Omental fat pad (tissue), 4 donors: ENCODE results near the gene HSD17B14. TPM values are rescaled to one million over a fixed set of nuclear protein-coding genes. Genes with fewer than 3 reads are reported as not detected.
"Not testable (repeated sequence)": the region's sequence is repeated elsewhere in the genome, so short reads cannot be mapped to it uniquely, and the experiment has no call there.

ENCODE experiments used
- ATAC-seq: fragments of 150-250 bp; one replicate; pipeline ENCODE4 v1.9.1; 2016; ENCODE audit warnings: mild to moderate bottlenecking, moderate library complexity; ENCODE audit not compliant: low FRiP score
- DNase-seq: peaks from one replicate; pipeline ENCODE4 v3.0.0-alpha.2; 2019; ENCODE audit warnings: low spot score
- small RNA-seq: library from RNA; depleted of rRNA; stranded (forward); fragments of <200 nt; gene quantifications from one replicate; pipeline ENCODE3, GENCODE V24; 2016
- total RNA-seq, 4 donors: library from RNA; depleted of rRNA; stranded (reverse); fragments of >200 nt; gene quantifications; one replicate each; pipeline ENCODE4 v1.1.0, GENCODE V29; 2016
- TF ChIP-seq, protein P1 (sequence below), 3 donors: fragments of 450-650 bp; IDR thresholded peaks; one replicate each; pipeline ENCODE4 v1.5.1; 2016 to 2017; ENCODE audit warnings: antibody characterized with exemption in 3 of 3, mild to moderate bottlenecking in 3 of 3, moderate library complexity in 2 of 3

HSD17B14 gene
- total RNA-seq, 4 donors from 2014 or later = 11.0 to 19.3 (median 13.0) TPM

DNA sequence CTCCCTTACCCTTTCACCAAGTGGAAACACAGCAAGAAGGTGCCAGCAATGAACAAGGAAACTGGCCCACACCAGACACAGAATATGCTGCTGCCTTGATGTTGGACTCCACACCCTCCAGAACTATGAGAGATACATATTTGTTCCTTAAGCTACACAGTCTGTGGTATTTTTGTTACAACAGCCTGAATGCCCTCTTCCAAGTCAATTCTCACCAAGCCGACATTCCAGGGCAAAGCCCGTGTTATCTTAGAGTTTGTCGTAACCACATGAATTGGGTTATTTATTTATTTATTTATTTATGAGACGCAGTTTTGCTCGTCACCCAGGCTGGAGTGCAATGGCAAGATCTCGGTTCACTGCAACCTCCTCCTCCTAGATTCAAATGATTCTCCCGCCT, 66.0 kb downstream of the HSD17B14 start:
- TF ChIP-seq, protein P1, sequence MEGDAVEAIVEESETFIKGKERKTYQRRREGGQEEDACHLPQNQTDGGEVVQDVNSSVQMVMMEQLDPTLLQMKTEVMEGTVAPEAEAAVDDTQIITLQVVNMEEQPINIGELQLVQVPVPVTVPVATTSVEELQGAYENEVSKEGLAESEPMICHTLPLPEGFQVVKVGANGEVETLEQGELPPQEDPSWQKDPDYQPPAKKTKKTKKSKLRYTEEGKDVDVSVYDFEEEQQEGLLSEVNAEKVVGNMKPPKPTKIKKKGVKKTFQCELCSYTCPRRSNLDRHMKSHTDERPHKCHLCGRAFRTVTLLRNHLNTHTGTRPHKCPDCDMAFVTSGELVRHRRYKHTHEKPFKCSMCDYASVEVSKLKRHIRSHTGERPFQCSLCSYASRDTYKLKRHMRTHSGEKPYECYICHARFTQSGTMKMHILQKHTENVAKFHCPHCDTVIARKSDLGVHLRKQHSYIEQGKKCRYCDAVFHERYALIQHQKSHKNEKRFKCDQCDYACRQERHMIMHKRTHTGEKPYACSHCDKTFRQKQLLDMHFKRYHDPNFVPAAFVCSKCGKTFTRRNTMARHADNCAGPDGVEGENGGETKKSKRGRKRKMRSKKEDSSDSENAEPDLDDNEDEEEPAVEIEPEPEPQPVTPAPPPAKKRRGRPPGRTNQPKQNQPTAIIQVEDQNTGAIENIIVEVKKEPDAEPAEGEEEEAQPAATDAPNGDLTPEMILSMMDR (IDR thresholded peaks at IDR 0.05) = no peak
- DNase-seq (no peak), ATAC-seq (no peak)

DNA sequence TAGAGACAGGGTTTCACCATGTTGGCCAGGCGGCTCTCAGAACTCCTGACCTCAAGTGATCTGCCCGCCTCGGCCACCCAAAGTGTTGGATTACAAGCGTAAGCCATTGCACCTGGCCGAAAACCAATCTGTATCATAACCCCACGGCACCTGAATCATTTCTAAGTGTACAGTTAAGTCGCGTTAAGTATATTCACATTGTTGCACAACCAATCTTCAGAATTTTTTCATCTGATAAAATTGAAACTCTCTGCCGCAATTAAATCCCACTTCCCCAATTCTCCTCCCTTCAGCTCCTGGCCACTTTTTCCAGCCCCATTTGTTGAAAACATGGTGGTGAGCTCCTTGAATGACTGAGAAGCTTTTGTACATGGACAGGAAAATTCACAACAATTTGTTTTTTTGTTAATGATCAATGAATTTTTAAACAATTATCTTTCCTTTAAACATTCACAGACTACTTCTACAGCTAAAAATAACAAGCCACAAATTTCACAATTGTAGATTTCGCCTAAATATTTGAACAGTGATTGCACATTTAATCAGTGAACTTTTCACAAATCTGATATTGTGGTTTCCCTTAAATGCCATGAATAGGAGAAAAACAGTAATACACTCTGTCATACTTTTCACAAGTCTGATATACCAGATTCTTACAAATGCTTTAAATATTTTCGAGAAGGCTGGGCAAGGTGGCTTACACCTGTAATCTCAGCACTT, 67.1 kb downstream of the HSD17B14 start:
- ATAC-seq = no peak
- TF ChIP-seq, protein P1 (IDR thresholded peaks at IDR 0.05) = no peak
- DNase-seq = no peak

DNA sequence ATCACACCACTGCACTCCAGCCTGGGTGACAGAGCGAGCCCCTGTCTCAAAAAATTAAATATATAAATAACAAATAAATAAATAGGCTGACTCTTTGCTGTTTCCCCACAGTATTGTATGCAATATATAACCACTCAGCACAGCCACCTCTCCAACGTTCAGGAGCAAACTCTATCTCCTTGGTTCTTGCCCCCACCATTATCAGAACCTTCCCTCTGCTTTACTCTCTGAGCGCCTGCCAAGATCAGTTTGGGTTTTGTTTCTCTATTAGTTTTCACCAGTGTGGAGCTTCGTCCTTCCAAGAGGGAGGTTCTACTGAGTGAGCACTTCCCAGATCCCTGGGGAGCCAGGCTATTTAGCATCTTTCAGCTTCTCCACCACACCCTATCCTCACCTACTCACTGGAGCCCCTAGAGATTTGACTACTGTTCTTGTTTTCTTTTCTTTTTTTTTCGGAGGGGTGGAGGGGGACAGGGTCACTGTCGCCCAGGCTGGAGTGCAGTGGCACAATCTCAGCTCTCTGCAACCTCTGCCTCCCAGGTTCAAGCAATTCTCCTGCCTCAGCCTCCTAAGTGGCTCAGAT, 68.0 kb downstream of the HSD17B14 start:
- not testable (repeated sequence) for ATAC-seq, DNase-seq

DNA sequence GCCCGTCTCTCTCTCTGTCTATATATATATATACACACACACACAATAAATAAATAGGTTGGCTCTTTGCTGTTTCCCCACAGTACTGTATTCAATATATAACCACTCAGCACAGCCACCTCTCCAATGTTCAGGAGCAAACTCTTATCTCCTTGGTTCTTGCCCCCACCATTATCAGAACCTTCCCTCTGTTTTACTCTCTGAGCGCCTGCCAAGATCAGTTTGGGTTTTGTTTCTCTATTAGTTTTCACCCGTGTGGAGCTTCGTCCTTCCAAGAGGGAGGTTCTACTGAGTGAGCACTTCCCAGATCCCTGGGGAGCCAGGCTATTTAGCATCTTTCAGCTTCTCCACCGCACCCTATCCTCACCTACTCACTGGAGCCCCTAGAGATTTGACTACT, 70.5 kb downstream of the HSD17B14 start:
- not testable (repeated sequence) for DNase-seq, ATAC-seq

Small RNA genes within 50 kb of the gene (small RNA-seq; reads per million reads assigned to genes)
- not detected for gene RNU6-317P

Other genes starting within 250 kb of the HSD17B14 start
- gene SPACA4, start 229.7 kb downstream of the HSD17B14 start, total RNA-seq = not detected
- gene FAM83E, start 221.4 kb downstream of the HSD17B14 start, total RNA-seq = 1 to 10 TPM in 1 of 4 donors, under 1 TPM in 1, not detected in 2; 0.47 to 1.3 TPM
- gene RPL18, start 217.3 kb downstream of the HSD17B14 start, total RNA-seq = 1,000 to 10,000 TPM; 1,539 to 2,303 (median 1,904) TPM
- 10 to 100 TPM in 2 of 4 donors, 1 to 10 TPM in 2; 6.0 to 16.2 (median 9.5) TPM for gene SPHK2, start 217.0 kb downstream of the HSD17B14 start, total RNA-seq
- gene DBP, start 199.1 kb downstream of the HSD17B14 start, total RNA-seq = 10 to 100 TPM in 1 of 4 donors, 1 to 10 TPM in 3; 2.6 to 12.6 (median 5.2) TPM
- 10 to 100 TPM in 1 of 4 donors, 1 to 10 TPM in 3; 1.9 to 12.7 (median 5.7) TPM for gene CA11, start 190.3 kb downstream of the HSD17B14 start, total RNA-seq
- gene NTN5, start 163.5 kb downstream of the HSD17B14 start, total RNA-seq = under 1 TPM in 1 of 4 donors, not detected in 3; 0.47 TPM
- under 1 TPM in 2 of 4 donors, not detected in 2; 0.24 to 0.28 TPM for gene FUT2, start 140.5 kb downstream of the HSD17B14 start, total RNA-seq
- 1 to 10 TPM in 2 of 4 donors, under 1 TPM in 2; 0.36 to 3.0 (median 1.0) TPM for gene MAMSTR, start 116.8 kb downstream of the HSD17B14 start, total RNA-seq
- gene RASIP1, start 95.9 kb downstream of the HSD17B14 start, total RNA-seq = 10 to 100 TPM; 11.3 to 60.8 (median 32.4) TPM
- 1 to 10 TPM in 3 of 4 donors, not detected in 1; 1.3 to 2.5 (median 1.3) TPM for gene IZUMO1, start 89.6 kb downstream of the HSD17B14 start, total RNA-seq
- gene FUT1, start 83.8 kb downstream of the HSD17B14 start, total RNA-seq = 1 to 10 TPM; 2.2 to 7.1 (median 5.3) TPM
- gene FGF21, start 81.0 kb downstream of the HSD17B14 start, total RNA-seq = not detected
- 10 to 100 TPM; 20.5 to 65.3 (median 37.2) TPM for gene BCAT2, start 25.5 kb downstream of the HSD17B14 start, total RNA-seq
- 10 to 100 TPM in 3 of 4 donors, 1 to 10 TPM in 1; 7.3 to 18.7 (median 14.9) TPM for gene PLEKHA4, start 32.1 kb upstream of the HSD17B14 start, total RNA-seq
- gene PPP1R15A, start 35.9 kb upstream of the HSD17B14 start, total RNA-seq = 100 to 1,000 TPM; 105 to 282 (median 176) TPM
- gene TULP2, start 62.3 kb upstream of the HSD17B14 start, total RNA-seq = not detected
- gene NUCB1, start 63.8 kb upstream of the HSD17B14 start, total RNA-seq = 100 to 1,000 TPM; 197 to 280 (median 253) TPM
- not detected for gene DHDH, start 97.2 kb upstream of the HSD17B14 start, total RNA-seq
- gene BAX, start 118.4 kb upstream of the HSD17B14 start, total RNA-seq = 10 to 100 TPM; 26.4 to 64.2 (median 37.3) TPM
- 1,000 to 10,000 TPM; 6,104 to 9,580 (median 8,850) TPM for gene FTL, start 128.8 kb upstream of the HSD17B14 start, total RNA-seq
- 10 to 100 TPM; 34.3 to 41.0 (median 38.8) TPM for gene GYS1, start 156.8 kb upstream of the HSD17B14 start, total RNA-seq
- 10 to 100 TPM; 66.3 to 83.9 (median 72.4) TPM for gene RUVBL2, start 157.4 kb upstream of the HSD17B14 start, total RNA-seq
- gene LHB, start 180.6 kb upstream of the HSD17B14 start, total RNA-seq = not detected
- not detected for gene CGB3, start 187.8 kb upstream of the HSD17B14 start, total RNA-seq
- not detected for gene CGB2, start 195.4 kb upstream of the HSD17B14 start, total RNA-seq
- gene CGB1, start 200.4 kb upstream of the HSD17B14 start, total RNA-seq = not detected
- gene CGB5, start 207.4 kb upstream of the HSD17B14 start, total RNA-seq = not detected
- gene CGB8, start 212.6 kb upstream of the HSD17B14 start, total RNA-seq = not detected
- gene CGB7, start 221.3 kb upstream of the HSD17B14 start, total RNA-seq = not detected
- gene NTF4, start 228.3 kb upstream of the HSD17B14 start, total RNA-seq = under 1 TPM in 1 of 4 donors, not detected in 3; 0.84 TPM
- gene KCNA7, start 236.2 kb upstream of the HSD17B14 start, total RNA-seq = not detected
- gene SNRNP70, start 249.0 kb upstream of the HSD17B14 start, total RNA-seq = 100 to 1,000 TPM; 132 to 314 (median 207) TPM